Stimulated activated CD4-positive, alpha-beta T cell treated with anti-CD3 and anti-CD28 coated beads, Interleukin-2, amount 100 ng/mL, for 48 hours (primary cell): ENCODE results near the gene NIT1.

ENCODE experiments used
- DNase-seq, 2 donors: peaks; one replicate each; pipeline ENCODE4 v3.0.0-alpha.2; 2020

Gene NIT1

GRCh38 chr1:161158316-161159010 lies 40.6 kb downstream of the NIT1 start:
- no peak for DNase-seq

- DNase-seq, result peak; percentile 89
These were observed 41.4 kb downstream of the NIT1 start, which contains the start of gene USP21 for GRCh38 chr1:161159087-161159912. TSS of gene USP21 (plus strand) at chr1:161159500. CDS start at chr1:161160641, 1,141 bp downstream.

GRCh38 chr1:161159913-161160243 lies 42.0 kb downstream of the NIT1 start:
- no peak for DNase-seq

GRCh38 chr1:161160671-161161145 lies 42.8 kb downstream of the NIT1 start:
- DNase-seq, result no peak

- no peak for DNase-seq
These were observed 43.7 kb downstream of the NIT1 start for GRCh38 chr1:161161652-161162051.

GRCh38 chr1:161162052-161162451 lies 44.1 kb downstream of the NIT1 start:
- DNase-seq, result no peak

GRCh38 chr1:161162806-161163205 lies 44.9 kb downstream of the NIT1 start:
- DNase-seq, result no peak

GRCh38 chr1:161163793-161164192 lies 45.9 kb downstream of the NIT1 start:
- DNase-seq, result no peak

- DNase-seq, result no peak
These were observed 47.2 kb downstream of the NIT1 start for GRCh38 chr1:161164901-161165610.

GRCh38 chr1:161165742-161166668 lies 48.1 kb downstream of the NIT1 start, which contains the start of gene PPOX:
TSS of gene PPOX (plus strand) at chr1:161166426. CDS start at chr1:161166848, 422 bp downstream.
- peak; percentile 80 to 86 for DNase-seq

GRCh38 chr1:161166669-161167548 lies 49.0 kb downstream of the NIT1 start:
- no peak for DNase-seq

GRCh38 chr1:161168906-161169305 lies 51.0 kb downstream of the NIT1 start:
- no peak for DNase-seq
